ENCODE measurements around the gene RFX4.

DNA sequence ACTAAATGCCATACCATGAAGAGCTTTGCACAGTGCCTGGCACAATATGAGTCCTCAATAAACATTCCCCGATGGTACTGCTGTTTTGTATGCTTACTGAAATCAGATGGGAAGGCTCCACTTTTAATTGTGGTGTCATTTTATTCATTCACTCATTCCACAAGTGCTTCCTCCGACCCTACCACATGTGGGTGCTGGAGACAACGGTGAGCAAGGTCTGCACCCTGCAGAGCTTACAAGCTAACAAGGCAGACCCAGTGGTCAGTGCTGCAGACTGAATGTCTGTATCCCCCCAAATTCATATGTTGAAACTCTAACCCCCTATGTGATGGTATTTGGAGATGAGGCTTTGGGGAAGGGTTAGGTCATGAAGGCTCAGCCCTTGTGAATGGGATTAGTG lies 48.3 kb downstream of the RFX4 start:
- TF ChIP-seq RAD21 (IDR thresholded peaks at IDR 0.05 in 1 of 2, conservative IDR thresholded peaks at IDR 0.05 in 1 of 2; ENCODE audit: low read depth in 2 of 2, low read length in 2 of 2) (peak; percentile 70 to 80), EZH2 (IDR thresholded peaks at IDR 0.05; ENCODE audit: low read depth, low read length, severe bottlenecking) (no peak), CTBP2 (IDR thresholded peaks at IDR 0.05; ENCODE audit: borderline replicate concordance, insufficient read depth, insufficient read length, low read length) (no peak)
